ENCODE data around the gene MORN4.

The MORN4 gene

DNA sequence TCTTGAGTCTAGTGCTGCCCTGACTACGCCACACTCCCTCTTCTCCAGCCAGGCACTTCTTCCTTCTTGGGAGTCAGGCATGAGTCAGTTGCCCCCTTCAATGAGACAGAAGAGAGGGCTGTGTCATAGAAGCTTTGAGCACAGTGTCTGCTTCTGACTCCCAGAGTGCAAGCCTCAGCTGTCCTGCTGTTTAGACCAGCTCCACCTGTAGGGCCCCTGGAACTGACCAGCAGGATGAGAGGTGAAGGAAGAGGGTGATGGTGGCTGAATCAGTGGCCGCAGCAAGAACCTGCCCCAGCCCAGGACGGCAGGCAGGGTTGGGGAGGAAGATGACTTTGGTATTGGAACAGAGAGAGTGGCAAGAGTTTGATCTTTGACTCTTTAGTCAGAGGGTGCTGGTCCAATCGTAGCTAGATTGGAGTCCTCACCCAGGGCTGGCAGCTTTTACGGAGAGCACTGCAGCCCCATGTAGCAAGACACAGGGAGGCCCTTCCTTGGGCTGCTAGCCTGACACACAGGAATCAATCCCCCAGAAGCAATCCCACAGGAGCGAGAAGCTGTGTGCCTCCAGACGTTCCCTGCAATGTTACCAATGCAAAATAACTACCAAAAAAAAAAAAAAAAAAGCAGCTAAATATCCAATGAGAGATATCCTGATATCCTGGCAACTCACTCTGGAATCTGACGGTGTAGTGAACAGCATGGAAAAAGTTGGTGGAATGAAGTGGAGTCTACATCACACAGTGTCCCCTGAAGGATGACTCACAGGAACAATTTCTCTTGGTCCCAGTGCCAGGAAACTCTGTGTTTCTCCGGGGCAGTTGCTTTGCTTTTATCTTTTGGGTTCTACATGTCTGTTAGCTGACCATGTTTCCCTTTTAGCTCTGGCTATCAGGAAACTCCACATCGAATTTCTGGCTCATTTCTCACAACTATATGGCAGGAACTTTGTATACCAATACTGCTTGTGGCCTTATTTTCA, 36.9 kb downstream of the MORN4 start:
- DNase-seq = no peak
- peaks cover 3% of the 10 kb centered on the region for H3K4me1 Mint-ChIP-seq (ENCODE audit: low read depth)
- H3K27ac Mint-ChIP-seq = no peak overlapping the region
- no peaks in the 10 kb centered on the region for H3K27me3 Mint-ChIP-seq
- H3K4me3 Mint-ChIP-seq = no peak overlapping the region
- no peaks in the 10 kb centered on the region for H3K36me3 Mint-ChIP-seq (ENCODE audit: low read depth)
- H3K9me3 Mint-ChIP-seq = no peaks in the 10 kb centered on the region

GRCh38 chr10:97593421-97593820, 39.9 kb downstream of the MORN4 start:
- H3K27ac Mint-ChIP-seq = no peak overlapping the region
- no peaks in the 10 kb centered on the region for H3K36me3 Mint-ChIP-seq (ENCODE audit: low read depth)
- H3K9me3 Mint-ChIP-seq = no peaks in the 10 kb centered on the region
- no peak for DNase-seq
- peaks cover 3% of the 10 kb centered on the region for H3K4me1 Mint-ChIP-seq (ENCODE audit: low read depth)
- H3K27me3 Mint-ChIP-seq = no peaks in the 10 kb centered on the region
- no peak overlapping the region for H3K4me3 Mint-ChIP-seq

- no peaks in the 10 kb centered on the region for H3K27me3 Mint-ChIP-seq
- no peaks in the 10 kb centered on the region for H3K36me3 Mint-ChIP-seq (ENCODE audit: low read depth)
- no peak overlapping the region for H3K4me3 Mint-ChIP-seq
- H3K9me3 Mint-ChIP-seq = no peaks in the 10 kb centered on the region
- no peaks in the 10 kb centered on the region for H3K4me1 Mint-ChIP-seq (ENCODE audit: low read depth)
- no peak for DNase-seq
- H3K27ac Mint-ChIP-seq = no peak overlapping the region
Measured at GRCh38 chr10:97590748-97591495, 42.4 kb downstream of the MORN4 start.

DNA sequence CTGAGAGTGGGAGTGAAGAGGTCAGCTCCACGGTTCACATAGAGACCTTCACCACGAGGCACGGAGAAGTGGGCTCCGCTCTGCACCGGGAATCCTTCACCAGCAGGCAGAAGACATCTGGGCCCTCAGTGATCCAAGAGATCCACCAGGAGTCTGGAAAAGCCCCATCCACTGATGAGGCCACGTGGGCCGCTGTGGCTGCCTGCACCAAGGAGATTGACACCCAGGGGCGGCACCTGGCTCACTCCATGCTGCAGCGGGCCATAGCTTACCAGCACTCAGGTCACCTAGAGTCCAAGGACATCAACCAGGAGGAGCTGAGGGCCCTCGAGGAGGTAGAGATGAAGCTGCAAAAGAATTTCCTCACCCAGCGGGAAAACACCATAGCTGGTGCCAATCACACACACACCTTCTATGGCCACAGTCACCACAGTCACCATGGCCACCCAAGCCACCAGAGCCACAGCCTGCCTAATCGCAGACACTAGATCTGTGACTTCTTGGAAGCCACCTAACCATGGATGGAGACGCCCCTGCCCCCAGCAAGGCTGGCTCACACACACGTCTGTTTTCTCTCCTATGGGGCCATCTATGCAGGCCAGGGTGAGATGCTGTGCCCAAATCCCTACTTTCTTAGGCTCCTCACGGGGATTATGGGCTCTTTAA, 43.1 kb downstream of the MORN4 start:
- Mint-ChIP-seq H3K4me3 (no peak overlapping the region), H3K4me1 (ENCODE audit: low read depth) (no peaks in the 10 kb centered on the region), H3K36me3 (ENCODE audit: low read depth) (no peaks in the 10 kb centered on the region), H3K9me3 (no peaks in the 10 kb centered on the region), H3K27me3 (no peaks in the 10 kb centered on the region), H3K27ac (no peak overlapping the region)
- DNase-seq = no peak

DNA sequence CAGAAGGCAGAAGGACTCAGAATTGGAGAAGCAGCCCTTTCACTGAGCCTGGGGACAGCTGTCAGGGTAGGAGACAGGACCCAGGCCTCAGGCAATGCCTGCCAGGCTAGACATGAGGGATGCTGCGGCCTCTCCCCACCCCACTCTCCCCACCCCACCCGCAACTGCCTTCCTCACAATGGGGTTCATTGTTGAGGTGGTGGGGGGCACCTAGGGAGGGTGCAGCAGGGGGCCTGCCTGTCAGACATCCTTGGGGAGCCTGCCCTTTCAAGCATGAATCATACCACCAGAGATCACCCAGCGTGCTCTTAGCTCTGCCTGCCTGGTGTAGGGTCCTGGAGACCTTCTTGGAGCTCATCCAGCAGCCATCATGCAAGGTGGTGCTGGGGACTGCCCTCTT, 43.8 kb downstream of the MORN4 start, which contains the start of gene C10orf62:
Gene C10orf62 (plus strand): TSS at position 243 of the 400 bp plus-strand sequence. CDS start 177 bp downstream, outside the sequence.
- no peak for DNase-seq
- Mint-ChIP-seq H3K4me1 (ENCODE audit: low read depth) (no peaks in the 10 kb centered on the region), H3K27ac (no peak within 1 kb of the TSS), H3K9me3 (no peaks in the 10 kb centered on the region), H3K36me3 (ENCODE audit: low read depth) (no peaks in the 10 kb centered on the region), H3K4me3 (no peak within 1 kb of the TSS), H3K27me3 (no peaks in the 10 kb centered on the region)

DNA sequence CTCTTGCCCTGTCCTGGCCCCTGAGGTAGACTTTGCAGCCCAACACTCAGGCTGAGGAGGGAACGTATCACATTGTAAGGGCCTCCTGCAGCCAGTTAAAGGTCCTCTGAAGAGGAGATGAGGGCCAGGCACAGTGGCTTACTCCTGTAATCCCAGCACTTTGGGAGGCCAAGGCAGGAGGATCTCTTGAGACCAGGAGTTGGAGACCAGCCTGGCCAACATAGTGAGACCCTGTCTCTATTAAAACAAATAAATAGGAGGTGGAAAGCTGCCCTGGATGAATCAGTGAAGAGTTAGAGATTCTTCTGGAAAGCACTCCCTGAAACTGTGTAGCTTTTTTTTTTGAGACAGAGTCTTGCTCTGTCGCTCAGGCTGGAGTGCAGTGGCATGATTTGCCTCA, 46.1 kb downstream of the MORN4 start:
- H3K4me3 Mint-ChIP-seq = no peak overlapping the region
- H3K9me3 Mint-ChIP-seq = no peaks in the 10 kb centered on the region
- H3K27ac Mint-ChIP-seq = no peak overlapping the region
- no peaks in the 10 kb centered on the region for H3K4me1 Mint-ChIP-seq (ENCODE audit: low read depth)
- H3K27me3 Mint-ChIP-seq = no peaks in the 10 kb centered on the region
- H3K36me3 Mint-ChIP-seq (ENCODE audit: low read depth) = no peaks in the 10 kb centered on the region
- DNase-seq = no peak

DNA sequence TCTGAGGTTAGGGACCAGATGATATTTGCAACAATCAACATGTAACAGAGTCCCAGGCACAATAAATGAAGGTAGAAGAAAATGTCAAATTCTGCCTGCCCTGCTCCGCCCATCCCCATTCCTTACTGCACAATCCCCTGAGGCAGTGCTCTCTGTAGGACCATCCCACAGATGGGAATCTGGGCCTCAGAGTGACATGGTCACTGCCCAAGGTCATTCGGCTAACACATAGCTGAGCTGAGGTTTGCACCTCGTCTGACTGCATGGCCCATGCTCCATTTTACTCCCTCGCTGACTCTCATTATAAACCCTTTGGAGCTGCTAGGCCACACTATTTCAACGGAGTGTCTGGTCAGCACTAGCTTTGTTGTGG, 47.9 kb downstream of the MORN4 start:
- Mint-ChIP-seq H3K36me3 (ENCODE audit: low read depth) (no peaks in the 10 kb centered on the region), H3K4me1 (ENCODE audit: low read depth) (no peaks in the 10 kb centered on the region), H3K27me3 (no peaks in the 10 kb centered on the region), H3K9me3 (no peaks in the 10 kb centered on the region), H3K27ac (no peak overlapping the region), H3K4me3 (no peak overlapping the region)
- DNase-seq = no peak

DNA sequence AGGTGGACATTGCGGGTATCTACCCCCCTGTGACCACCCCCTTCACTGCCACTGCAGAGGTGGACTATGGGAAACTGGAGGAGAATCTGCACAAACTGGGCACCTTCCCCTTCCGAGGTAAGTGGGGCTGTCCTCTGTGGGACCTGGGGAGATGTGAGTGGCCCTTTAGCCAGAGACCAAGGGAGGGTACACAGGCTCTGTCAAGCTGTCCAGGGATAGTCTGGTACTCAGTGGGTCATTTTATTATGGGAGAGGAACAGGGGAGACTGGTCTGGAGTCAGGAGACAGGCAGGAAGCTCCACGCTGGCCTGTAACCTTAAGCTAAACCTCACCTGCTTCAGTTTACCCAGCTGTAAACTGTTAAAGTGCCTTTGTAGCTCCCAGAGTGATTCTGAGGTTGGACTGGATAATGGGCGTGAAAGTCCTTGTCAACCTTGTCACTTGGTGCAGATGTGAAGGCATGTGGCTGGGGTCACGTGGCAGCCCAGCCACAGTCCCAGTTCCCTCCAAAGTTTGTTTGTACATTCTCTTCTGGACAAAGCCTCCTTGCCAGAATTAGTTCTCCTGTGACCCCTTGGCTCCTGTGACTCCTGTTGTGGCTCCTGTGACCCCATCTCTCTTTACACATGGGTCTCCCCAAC, 48.4 kb downstream of the MORN4 start:
- no peaks in the 10 kb centered on the region for H3K9me3 Mint-ChIP-seq
- H3K4me1 Mint-ChIP-seq (ENCODE audit: low read depth) = no peaks in the 10 kb centered on the region
- H3K27me3 Mint-ChIP-seq = no peaks in the 10 kb centered on the region
- no peak overlapping the region for H3K4me3 Mint-ChIP-seq
- H3K27ac Mint-ChIP-seq = no peak overlapping the region
- DNase-seq = no peak
- H3K36me3 Mint-ChIP-seq (ENCODE audit: low read depth) = no peaks in the 10 kb centered on the region

- H3K36me3 Mint-ChIP-seq (ENCODE audit: low read depth) = no peaks in the 10 kb centered on the region
- no peaks in the 10 kb centered on the region for H3K4me1 Mint-ChIP-seq (ENCODE audit: low read depth)
- no peak within 1 kb of the TSS for H3K27ac Mint-ChIP-seq
- no peak within 1 kb of the TSS for H3K4me3 Mint-ChIP-seq
- no peak for DNase-seq
- H3K9me3 Mint-ChIP-seq = no peaks in the 10 kb centered on the region
- H3K27me3 Mint-ChIP-seq = no peaks in the 10 kb centered on the region
Measured at GRCh38 chr10:97584060-97584797, 49.1 kb downstream of the MORN4 start, which contains the start of gene HOGA1. TSS of gene HOGA1 (plus strand) at chr10:97584389. CDS start at chr10:97584704, 315 bp downstream.

- no peak for DNase-seq
- Mint-ChIP-seq H3K9me3 (no peaks in the 10 kb centered on the region), H3K36me3 (ENCODE audit: low read depth) (no peaks in the 10 kb centered on the region), H3K27me3 (no peaks in the 10 kb centered on the region), H3K27ac (no peak overlapping the region), H3K4me1 (ENCODE audit: low read depth) (no peaks in the 10 kb centered on the region), H3K4me3 (no peak overlapping the region)
Measured at GRCh38 chr10:97583476-97583875, 49.8 kb downstream of the MORN4 start.

- Mint-ChIP-seq H3K9me3 (no peaks in the 10 kb centered on the region), H3K4me3 (no peak overlapping the region), H3K36me3 (ENCODE audit: low read depth) (no peaks in the 10 kb centered on the region), H3K27ac (no peak overlapping the region), H3K27me3 (no peaks in the 10 kb centered on the region), H3K4me1 (ENCODE audit: low read depth) (no peaks in the 10 kb centered on the region)
- no peak for DNase-seq
Measured at GRCh38 chr10:97582169-97582568, 51.1 kb downstream of the MORN4 start.

- no peaks in the 10 kb centered on the region for H3K27me3 Mint-ChIP-seq
- no peaks in the 10 kb centered on the region for H3K36me3 Mint-ChIP-seq (ENCODE audit: low read depth)
- no peak for DNase-seq
- H3K4me1 Mint-ChIP-seq (ENCODE audit: low read depth) = no peaks in the 10 kb centered on the region
- no peak overlapping the region for H3K27ac Mint-ChIP-seq
- no peak overlapping the region for H3K4me3 Mint-ChIP-seq
- no peaks in the 10 kb centered on the region for H3K9me3 Mint-ChIP-seq
Measured at GRCh38 chr10:97580421-97581367, 52.6 kb downstream of the MORN4 start.

All from activated T-cell treated with anti-CD3 and anti-CD28 coated beads, Interleukin-2, amount 50 U/mL, for 24 hours (primary cell).